ENCODE data around the gene BABAM2. TPM values are rescaled to one million over a fixed set of nuclear protein-coding genes. Genes with fewer than 3 reads are reported as not detected.

Gene BABAM2
- total RNA-seq, 6 experiments from 2014 or later: 17.1 to 39.4 (median 25.5) TPM

DNA sequence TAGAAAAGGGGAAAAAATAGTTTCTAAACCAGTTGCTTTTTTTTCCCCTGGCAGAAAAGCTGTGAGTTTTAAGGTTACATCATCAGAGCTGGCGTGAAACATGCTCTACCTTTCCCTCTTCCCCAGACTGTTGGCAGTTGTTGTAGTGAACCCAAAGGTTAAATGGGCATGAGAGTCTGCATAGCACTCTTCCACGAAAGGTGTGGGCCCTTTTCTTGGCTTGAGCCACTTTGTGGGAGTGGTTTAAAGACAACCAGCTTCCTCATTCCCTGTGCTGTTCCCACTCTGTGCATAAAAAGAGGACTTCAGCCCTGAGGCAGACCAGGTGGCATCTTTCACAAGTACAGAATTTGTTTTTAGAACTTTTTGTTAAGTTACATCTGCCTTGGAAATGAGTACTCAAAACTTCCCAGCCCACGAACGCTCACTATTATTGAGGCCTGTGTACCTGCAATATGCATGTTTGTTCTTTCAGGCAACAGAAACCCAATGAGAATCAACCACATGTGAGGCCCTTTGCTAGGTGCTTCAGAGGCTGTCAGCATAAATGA lies 243.8 kb downstream of the BABAM2 start:
- peak; percentile 47 for TF ChIP-seq POLR2A (IDR thresholded peaks at IDR 0.05)
- TF ChIP-seq CTCF (IDR thresholded peaks at IDR 0.05): no peak
- no peaks in the 10 kb centered on the region for H3K36me3 ChIP-seq
- peak overlapping the region; percentile 56 to 70 (median 64) for H3K27ac ChIP-seq
- no peak overlapping the region for H3K4me3 ChIP-seq
- intact Hi-C loops (cut with DNase I): no loop called here
- no peaks in the 10 kb centered on the region for H3K9me3 ChIP-seq
- ATAC-seq (peak; percentile 99 to 100 (median 100)), DNase-seq (peak; percentile 60 to 91 (median 83))
- WGBS (ENCODE audit: insufficient coverage, low coverage, low lambda C conversion rate, missing lambda C conversion rate): 17% methylated on average over 4 of the region's 4 CpGs
- H3K4me1 ChIP-seq: peaks cover 0 to 22% (median 3%) of the 10 kb centered on the region in 4 donors
- no peaks in the 10 kb centered on the region for H3K27me3 ChIP-seq

- H3K36me3 ChIP-seq: no peaks in the 10 kb centered on the region
- H3K9me3 ChIP-seq: no peaks in the 10 kb centered on the region
- peak overlapping the region; percentile 56 to 70 (median 64) for H3K27ac ChIP-seq
- no peak for TF ChIP-seq POLR2A (IDR thresholded peaks at IDR 0.05)
- TF ChIP-seq CTCF (IDR thresholded peaks at IDR 0.05): no peak
- intact Hi-C loops (cut with DNase I): loop anchor here in 1 of 2 donors (5.0 kb wide), 1 partner anchor 267 kb away; no protein-coding TSS in a partner anchor
- 11% methylated on average over 1 of the region's 1 CpG for WGBS (ENCODE audit: insufficient coverage, low coverage, low lambda C conversion rate, missing lambda C conversion rate)
- no peak overlapping the region for H3K4me3 ChIP-seq
- no peaks in the 10 kb centered on the region for H3K27me3 ChIP-seq
- H3K4me1 ChIP-seq: peaks cover 0 to 22% (median 3%) of the 10 kb centered on the region in 4 donors
- DNase-seq (no peak), ATAC-seq (no peak)
Measured at GRCh38 chr2:28134857-28135256, 244.3 kb downstream of the BABAM2 start.

GRCh38 chr2:28135324-28135723 lies 244.8 kb downstream of the BABAM2 start:
- DNase-seq (no peak), ATAC-seq (no peak)
- Histone ChIP-seq H3K27me3 (no peaks in the 10 kb centered on the region), H3K9me3 (no peaks in the 10 kb centered on the region), H3K4me1 (peaks cover 0 to 22% (median 3%) of the 10 kb centered on the region in 4 donors), H3K4me3 (no peak overlapping the region), H3K36me3 (no peaks in the 10 kb centered on the region), H3K27ac (peak overlapping the region in 2 of 3 donors; percentile 64 to 70)
- no peak for TF ChIP-seq POLR2A (IDR thresholded peaks at IDR 0.05)
- no peak for TF ChIP-seq CTCF (IDR thresholded peaks at IDR 0.05)
- intact Hi-C loops (cut with DNase I): loop anchor here in 1 of 2 donors (5.0 kb wide), 1 partner anchor 267 kb away; no protein-coding TSS in a partner anchor

GRCh38 chr2:28135799-28136198 lies 245.3 kb downstream of the BABAM2 start:
- WGBS (ENCODE audit: insufficient coverage, low coverage, low lambda C conversion rate, missing lambda C conversion rate): 79% methylated on average over 4 of the region's 4 CpGs
- ATAC-seq (no peak), DNase-seq (no peak)
- H3K4me3 ChIP-seq: no peak overlapping the region
- TF ChIP-seq POLR2A (IDR thresholded peaks at IDR 0.05): no peak
- no peak for TF ChIP-seq CTCF (IDR thresholded peaks at IDR 0.05)
- H3K27me3 ChIP-seq: no peaks in the 10 kb centered on the region
- H3K4me1 ChIP-seq: peaks cover 0 to 22% (median 3%) of the 10 kb centered on the region in 4 donors
- H3K9me3 ChIP-seq: no peaks in the 10 kb centered on the region
- no peaks in the 10 kb centered on the region for H3K36me3 ChIP-seq
- intact Hi-C loops (cut with DNase I): loop anchor here in 1 of 2 donors (5.0 kb wide), 1 partner anchor 267 kb away; no protein-coding TSS in a partner anchor
- no peak overlapping the region for H3K27ac ChIP-seq

Measured in right lobe of liver (tissue), 6 donors.